Stimulated activated CD4-positive, alpha-beta T cell treated with anti-CD3 and anti-CD28 coated beads, Interleukin-4, amount 100 ng/mL, for 48 hours (primary cell): ENCODE results near the gene GUCD1.

Experiments used
- DNase-seq, 2 donors: peaks; one replicate each; pipeline ENCODE4 v3.0.0-alpha.2; 2020; ENCODE audit warnings: low read depth in 2 of 2

The GUCD1 gene

DNA sequence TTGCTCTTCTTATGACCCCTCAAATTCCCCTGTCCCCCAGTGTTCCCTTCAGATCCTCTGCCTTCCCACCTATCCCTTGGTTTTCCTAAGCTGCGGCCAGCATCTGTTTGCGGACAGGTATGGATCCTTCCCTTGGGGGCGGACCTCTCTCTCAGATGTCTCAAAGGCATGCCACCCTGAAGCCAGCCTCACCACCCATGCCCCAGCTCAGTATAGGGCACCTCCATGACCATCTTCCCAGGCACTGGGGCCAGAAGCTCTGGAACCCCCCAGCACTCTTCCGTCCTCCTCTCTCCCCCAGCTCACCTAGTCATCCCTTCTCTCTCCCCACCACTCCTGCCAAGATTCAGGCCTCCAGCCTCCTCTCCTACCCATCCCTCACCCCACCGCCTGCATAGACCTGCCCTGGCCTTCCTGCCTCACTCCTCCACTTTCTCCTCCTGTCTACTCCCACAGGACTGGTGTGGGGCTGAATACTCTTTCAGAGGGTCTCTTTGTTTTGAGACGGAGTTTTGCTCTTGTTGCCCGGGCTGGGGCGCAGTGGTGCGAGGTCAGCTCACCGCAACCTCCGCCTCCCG, 35.7 kb upstream of the GUCD1 start:
- no peak for DNase-seq

DNA sequence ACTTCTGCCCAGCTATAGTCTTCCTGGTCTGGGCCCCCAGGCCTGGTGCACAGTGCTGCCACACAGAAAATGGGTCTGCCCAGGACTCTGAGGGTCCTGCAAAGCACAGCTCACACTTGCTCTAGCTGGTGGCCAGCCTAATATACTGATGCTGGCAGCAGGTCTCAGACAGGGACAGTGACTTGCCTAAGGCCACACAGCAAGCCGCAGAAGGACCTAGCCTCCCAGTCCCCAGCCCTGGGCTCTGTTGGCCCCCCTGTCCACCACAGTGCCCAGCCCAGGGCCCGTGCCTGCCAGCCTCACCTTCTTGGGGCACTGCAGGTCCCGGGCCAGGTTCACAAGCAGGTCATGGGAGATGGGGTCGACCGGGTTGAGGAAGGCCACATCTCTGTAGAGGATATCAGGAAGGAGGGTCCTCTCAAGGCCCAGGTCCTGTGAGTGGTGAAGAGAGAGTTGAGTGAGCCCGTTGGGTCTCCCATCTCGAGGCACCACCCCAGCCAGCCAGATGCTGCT, 34.6 kb upstream of the GUCD1 start:
- no peak for DNase-seq

DNA sequence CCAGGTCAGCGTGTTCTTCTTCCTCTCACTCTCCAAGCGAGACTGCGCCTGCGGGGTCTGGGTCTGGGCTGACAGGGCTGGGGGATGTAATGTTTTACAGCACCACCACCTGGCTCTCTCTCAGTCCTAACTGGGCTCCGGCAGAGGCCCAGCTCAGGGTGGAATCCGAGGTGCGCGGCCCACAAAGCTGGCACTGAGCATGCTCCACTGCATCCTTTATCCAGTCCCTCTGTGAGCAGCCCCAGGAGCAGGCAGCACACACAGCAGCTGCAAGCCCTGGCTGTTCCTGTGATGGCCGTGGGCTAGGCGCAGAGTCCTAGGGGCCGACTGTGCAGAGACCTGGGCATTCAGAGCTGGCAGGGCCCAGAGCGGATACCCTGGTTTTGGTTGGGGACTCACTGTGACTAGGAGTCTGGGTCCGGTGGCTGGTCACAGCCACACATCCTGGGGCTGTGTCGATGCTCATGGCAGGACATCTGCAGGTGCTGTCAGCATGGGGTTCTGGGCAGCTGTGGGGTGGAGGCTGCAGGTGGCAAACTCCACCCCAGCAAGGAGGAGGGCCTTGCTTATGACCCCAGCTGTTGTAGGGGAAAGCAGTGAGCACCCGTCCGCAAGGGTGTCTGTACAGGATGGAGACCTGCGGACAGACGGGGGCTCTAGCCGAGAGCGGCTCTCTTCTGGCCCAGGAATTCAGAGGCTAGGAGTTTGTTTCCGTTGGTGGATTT, 34.0 kb upstream of the GUCD1 start:
- DNase-seq, result no peak

DNA sequence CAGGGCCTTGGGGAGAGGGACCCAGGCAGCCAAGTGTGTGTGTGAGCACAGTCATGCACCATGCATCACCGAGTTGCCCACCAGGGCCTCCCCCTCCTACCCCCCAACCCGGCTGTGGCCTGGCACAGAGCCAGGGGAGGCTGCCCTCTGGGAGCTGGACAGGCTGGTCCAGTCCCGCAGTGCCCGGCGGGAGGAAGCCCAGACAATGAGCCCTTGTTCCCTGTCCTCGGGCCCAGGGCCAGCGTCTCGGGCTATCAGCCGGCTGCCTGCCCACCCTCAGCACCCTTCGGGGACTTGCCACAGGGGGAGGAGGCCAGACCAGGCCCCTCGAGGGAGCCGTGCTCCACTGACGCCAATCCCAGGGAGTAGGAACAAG, 33.4 kb upstream of the GUCD1 start:
- DNase-seq, result no peak

DNA sequence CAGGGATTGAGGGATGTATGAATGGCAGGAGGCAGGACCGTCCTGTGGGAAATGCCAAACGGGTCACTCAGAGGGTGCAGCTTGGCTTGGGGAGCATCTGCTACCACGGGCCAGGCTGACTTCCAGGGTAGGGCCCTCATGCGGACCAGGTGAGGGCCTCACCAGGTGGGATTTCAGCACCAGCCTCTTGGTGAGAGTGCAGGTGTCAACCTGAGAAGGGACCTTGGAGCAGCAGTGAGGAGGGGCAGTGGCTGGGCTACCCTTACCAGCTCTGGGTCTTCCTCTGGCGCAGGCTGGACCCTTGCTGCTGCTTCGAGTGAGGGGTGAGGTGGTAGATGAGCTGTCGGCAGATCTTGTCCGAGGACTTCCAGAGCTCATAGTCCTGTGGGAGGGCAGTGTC, 33.0 kb upstream of the GUCD1 start:
- no peak for DNase-seq

DNA sequence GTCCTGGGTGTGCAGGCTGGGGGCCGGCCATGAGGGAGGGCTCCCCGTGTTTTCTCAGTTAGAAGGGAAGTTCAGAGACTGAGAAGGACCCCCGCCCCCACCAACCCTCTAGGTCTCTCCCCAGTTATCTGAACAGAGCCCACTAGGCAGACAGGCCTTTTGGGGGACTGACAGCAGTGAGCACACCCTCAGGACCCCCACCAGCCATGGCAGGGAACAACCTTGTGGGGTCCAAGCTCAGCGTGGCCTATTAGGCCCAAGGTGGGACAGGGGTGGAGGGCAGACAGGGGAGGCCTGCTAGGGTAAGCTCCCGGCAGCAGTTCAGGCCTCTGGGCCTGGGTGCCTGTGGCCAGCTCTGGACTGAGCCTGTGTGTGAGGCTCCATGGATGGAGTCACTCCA, 32.3 kb upstream of the GUCD1 start:
- no peak for DNase-seq

DNA sequence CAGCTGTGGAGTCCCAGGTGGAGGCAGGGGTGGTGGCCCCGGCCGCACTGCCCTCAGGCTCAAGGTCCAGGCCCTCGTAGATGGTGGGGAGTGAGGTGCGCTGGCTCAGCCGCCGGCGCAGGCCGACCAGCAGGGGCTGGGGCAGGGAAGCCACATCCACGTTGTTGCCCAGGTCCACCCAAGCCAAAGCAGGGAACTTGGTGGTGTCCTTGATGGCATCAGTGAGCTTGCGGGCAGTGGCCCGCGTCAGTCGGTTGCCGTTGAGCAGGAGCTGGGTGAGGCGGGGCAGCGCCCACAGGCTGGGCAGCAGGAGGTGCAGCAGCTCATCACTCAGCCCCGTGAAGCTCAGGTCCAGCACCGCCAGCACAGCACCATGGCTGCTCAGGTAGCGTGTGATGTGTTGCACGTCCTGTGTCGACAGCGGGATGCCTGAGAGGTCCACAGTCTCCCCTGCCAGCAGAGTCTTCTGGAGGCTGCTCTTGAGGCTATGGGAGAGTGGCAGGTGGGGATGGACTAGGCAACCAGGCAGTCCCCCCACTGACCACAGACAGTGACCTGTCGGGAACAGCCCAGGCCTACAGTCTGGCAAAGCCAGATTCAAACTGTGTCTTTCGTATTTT, 31.1 kb upstream of the GUCD1 start:
- no peak for DNase-seq

DNA sequence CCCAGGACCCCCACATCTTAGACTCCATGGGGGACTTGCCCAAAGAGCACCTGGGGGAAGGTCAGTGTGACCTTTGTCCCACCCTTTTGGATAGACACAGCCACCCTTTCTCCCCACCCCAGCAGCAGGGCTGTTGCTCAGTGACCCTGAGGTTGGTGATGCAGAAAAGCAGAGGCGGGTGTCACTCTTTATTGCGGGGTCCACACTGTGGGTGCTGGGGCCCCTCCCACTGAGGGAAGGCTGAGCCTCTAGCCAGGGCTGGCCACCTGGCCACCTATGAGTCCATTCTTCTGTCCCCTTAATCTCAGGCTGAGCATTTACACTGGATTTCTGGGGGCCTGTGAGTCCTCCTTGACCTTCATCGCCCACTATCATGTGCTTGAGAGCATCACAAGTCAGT, 30.5 kb upstream of the GUCD1 start:
- DNase-seq, result no peak

DNA sequence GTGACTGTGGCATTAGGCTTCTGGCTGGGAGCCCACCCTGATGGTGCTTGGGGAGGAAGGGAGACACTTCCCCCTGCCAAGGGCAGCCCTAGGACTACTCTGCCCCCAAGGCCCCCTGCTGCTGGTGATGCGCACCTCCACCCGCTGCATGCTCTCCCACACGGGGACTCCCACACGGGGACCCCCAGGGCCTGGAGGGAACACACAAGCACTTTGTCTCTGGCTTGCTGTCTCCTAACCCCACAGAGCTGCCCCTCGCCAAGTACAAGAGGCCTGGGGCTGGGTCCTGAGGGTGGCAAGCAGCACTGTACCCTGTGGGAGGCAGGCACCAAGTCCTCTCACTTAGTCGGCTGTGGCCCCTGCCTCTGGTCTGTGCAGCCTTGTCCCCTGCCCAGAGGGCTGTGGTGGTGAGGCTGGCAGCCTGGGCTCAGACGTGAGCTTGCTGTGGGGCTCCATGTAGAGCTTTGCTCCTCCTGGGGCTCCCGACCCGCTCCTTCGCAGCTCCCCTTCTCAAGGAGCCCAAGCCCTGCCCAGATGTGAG, 30.0 kb upstream of the GUCD1 start:
- DNase-seq, result no peak

DNA sequence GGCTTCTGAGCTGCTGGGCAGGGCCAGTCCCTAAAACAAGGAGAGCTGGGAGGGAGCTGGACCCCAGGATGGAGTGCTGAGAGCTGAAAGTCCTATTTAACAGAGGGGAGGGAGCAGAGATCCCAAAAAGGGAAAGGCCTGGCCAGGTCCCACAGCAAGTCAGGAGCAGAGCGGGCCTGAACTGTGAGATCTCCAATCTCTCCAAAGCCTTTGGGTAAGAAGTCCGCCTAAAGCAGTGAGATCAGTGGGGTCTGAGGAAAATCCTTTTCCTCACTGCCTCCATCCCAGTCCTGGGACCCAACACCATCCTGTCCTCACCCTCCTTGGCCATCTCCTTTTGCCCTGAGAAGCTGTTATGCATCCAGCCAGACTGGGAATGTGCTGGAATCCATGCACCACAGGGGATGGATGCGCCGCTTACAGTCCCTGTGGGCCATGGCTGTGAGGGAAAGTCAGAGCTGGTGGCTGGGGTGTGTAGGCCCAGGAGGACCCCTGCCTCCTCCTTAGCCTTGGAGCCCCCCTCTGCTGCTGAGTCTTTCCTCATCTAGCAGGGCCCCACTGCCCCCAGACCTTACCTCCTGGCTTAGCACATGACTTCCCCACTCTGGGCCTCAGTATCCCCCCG, 29.3 kb upstream of the GUCD1 start:
- no peak for DNase-seq

DNA sequence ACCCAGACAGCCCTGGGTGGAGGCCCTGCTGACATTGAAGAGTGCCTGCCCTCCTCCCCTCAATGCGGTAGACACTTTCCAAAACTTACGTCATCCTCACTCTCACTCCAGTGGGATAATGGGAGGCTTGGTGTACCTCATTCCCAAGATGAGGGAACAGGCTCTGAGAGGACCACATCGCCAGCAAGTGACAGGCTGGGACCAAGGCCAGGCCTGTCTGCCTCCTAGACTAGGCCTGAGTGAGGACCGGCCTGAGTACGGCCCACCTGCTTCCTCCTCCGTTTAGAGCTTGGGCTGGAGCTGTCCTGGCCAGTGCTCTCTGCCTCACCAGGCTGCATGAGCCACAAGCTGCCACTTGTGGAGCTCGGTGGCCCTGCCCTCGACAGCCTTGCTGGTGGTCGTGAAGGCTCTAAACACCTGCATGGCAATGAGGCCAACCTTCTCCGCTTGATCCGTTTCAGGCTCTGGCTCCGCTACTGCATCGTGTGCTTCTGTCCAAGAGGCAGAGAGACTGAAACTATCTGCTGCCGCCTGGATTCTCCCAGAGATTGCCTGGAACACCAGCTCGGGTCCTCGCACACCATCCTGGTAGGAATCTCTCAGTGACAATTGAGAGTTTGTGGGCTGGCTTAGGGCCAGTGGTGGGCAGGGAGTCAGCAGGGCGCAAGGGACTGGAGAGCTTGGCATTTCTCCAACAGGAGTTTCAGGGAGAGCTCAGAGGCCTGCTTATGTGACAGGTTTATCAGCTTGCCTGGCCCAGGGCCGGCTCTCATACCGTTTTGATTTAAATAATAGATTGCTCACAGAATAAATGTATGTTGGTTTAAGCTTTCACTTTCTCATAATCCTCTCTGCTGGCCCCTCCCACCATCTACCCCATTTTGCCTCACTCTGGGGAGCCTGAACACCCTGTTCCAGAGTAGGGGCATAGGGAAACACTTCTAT, 28.6 kb upstream of the GUCD1 start:
- no peak for DNase-seq

DNA sequence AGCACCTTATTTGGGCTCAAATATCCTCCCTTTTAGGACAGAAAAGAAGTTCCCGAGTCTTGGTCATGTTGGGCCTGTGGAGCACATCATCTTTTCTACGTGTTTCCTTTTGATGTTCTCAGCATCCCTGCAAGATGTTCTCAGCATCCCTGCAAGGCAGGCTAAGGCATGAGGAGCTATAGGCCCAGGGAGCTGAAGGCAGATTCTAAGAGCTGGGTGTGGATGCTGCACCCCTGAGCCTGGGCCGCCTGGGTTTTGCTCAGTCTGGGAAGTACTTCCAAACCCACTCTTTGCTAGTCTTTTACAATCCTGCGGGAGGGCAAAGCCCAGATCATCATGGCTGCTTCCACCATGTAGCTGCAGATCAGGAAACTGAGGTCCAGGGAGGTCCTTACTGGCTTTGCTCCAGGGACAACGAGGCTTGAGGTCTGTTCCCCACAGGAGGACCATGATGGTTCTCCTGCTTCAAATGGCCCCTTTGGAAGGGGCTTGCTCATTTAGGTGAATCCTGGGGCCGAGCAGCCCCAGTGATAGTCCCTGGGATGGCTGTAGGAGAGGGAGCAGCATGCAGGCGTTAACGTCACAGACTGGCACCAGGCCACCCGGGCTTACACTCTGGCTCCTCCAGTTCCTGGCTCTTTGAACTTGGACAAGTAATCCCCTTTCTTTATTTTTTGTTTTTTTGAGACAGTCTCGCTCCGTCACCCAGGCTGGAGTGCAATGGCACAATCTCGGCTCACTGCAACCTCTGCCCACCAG, 27.3 kb upstream of the GUCD1 start:
- DNase-seq, result no peak

DNA sequence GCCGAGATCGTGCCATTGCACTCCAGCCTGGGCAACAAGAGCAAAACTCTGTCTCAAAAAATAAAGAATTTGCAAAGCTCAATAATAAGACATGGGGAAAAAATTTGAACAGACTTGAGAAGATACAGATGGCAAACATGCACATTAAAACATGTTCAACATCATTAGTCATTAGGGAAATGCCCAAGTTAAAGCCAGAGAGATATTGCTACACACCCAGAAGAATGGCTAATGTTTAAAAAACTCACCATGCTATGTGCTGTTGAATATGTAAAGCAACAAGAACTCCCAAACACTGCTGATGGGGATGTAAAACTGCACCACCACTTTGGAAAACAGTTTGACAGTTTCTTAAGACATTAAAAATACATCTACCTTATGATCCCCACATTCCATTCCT, 25.3 kb upstream of the GUCD1 start:
- no peak for DNase-seq

DNA sequence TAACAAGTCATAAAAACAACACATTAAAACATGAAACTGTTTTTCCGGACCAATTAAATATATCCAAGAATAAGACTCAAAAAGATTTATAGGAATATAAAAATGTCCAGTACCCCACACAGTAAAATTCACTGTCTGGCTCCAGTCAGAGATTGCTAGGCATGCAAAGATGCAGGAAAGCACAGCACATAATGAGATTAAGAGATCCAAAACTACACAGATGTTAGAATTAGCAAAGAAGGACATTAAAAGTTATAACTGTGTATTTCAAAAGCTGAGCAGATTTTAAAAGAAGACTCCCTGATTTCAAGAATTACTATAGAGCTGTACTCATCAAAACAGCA, 24.3 kb upstream of the GUCD1 start:
- DNase-seq, result no peak

DNA sequence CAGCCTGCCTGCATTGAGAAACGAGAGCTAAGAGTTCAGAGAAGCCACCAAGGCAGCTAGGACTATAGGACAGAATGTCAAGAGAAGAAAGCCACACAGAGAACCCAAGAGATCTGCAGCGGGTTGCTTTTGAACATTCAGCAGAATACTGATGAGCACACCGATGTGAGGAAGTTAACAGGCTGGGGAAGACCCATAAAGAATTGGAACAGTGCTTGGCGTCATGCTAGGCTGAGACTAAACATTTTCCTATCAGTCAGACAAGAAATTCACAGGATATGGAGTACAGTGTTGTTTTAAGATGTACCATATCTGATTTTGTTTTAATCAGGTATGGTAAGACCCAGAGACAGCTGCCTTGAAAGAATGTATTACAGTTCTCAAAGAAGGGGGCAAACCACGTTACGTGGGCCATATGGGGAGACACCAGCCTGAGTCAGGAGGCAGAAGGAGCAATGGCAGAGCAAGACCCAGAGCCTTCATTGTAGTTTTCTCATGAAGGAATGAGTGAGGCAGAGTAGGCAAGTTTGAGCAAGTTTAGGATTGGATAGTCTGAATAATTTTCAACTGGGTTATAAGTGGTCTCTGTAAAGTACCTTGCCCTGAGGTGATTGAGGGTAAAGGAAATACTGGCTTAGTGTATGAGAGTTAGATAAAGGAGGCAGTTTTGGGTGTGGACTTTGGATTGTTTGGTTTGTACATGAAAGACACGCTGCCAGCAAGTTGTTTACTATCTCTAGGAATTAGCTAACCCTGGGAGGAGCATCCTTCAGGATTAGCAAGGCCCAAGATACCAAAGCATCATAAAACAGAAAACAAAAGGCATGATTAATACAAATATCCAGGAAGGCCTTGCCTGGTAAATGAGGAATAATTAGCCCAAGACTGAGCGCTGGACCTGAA, 23.7 kb upstream of the GUCD1 start:
- no peak for DNase-seq

DNA sequence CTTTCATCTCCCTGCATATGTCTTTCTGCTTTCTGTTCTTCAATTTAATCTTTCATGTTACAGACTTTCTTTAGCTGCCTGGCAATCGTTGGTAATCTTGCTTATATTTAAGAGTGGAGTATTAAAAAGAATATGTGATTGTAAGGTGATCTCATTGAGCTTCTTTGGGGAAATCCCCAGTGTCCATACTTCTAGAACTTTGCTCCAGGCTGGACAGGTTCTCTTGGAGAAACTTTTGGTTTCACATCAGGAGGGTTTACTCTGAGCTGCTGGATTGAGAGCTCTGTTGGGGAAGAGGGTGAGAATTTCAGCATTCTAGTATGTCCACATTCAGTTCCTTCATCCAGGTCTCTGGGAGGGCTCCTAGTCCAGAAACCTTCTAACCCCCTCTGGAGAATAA, 21.8 kb upstream of the GUCD1 start:
- DNase-seq, result no peak

DNA sequence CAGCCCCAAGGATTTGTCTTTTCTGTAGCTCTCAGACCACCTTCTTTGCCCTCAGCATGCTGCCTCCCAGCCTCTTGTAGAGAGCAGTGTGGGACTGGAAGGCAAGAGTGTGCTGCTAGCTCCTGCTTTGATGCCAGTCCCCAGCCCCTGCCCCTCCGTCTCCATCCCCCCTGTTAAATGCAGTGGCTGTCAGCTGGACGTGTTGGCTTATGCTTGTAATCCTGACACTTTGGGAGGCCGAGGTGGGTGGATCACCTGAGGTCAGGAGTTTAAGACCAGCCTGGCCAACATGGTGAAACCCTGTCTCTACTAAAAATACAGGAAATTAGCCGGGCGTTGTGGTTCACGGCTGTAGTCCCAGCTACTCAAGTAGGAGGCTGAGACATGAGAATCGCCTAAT, 16.3 kb upstream of the GUCD1 start:
- DNase-seq, result no peak

DNA sequence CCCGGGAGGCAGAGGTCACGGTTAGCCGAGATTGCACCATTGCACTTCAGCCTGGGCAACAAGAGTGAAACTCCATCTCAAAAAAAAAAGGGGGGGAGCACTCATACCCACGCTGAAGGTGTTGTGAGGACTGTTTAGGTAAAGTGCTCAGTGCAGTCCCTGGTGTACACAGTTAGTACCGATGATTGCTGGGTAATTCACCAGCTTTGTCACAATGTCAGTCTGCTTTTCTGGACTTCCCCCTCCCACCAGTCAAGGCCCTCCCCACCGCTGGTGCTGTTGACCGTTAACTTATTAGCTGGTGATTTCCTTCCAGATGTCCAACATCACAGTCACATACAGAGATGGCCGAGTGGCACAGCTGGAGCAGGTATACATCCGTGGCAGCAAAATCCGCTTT, 12.7 kb upstream of the GUCD1 start:
- no peak for DNase-seq

DNA sequence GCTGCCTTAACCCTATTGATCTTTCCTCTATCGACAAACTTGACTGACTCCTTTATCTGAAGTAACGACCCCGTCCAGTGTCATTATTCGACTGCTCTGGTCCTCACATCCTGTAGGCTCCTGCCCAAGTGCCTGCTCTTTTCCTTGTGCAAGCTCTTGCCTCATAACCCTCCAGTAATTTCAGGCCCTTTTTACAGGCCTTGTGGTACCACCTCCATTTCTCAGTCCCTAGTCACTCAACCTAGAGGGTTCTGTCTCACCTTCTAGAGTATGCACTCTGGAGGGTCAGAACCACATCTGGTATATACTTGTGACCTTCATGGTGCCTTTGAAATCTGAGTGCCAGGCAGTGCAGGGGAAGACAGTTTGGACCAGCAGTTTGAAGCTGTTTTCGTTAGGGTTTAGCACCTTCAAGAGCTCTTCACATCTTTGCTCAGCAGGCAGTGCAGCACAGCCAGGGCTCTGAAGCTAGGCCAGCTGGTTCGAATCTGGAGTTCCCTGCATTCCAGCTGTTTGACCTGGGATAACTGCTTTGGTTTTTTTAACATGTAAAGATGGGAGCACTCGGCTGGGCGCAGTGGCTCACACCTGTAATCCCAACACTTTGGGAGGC, 12.1 kb upstream of the GUCD1 start:
- DNase-seq, result no peak
